Endometrium (tissue), 2 donors: ENCODE results near the gene PTPN13.
"Not testable (repeated sequence)": the region's sequence is repeated elsewhere in the genome, so short reads cannot be mapped to it uniquely, and the experiment has no call there.

Source experiments
- FAIRE-seq: peaks from 2 replicates; lab custom pipeline; 2012; peaks lifted over from hg19 to GRCh38; lab: Jason Lieb, UNC
- donor health status: control.
- donor health status: control.

The PTPN13 gene

DNA sequence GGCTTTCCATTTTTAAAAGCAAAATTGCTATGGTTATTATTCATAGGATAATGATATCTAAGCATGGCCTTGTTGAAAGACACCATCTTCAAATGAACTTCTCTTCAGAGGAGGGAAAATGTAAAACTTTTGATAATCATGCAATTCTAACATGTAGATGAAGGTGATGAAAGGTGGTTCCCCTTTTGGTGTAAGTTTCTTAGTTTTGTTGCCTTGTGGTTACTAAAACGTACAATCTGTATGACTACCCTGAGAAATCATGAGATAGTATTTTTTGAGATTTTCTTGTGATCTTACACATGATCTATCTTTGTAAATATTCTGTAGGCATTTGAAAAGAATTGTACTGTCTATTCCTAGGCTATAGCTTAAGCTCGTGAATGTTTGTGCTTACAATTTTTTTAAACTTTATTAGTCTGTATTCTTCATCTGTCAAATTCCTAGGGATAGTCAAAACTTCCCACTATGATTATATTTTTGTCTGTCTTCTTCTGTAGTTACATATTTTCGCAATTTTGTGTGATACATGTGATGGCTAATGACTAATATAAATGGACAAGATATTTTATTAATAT is 47.5 kb downstream of the PTPN13 start:
- FAIRE-seq = no peak

DNA sequence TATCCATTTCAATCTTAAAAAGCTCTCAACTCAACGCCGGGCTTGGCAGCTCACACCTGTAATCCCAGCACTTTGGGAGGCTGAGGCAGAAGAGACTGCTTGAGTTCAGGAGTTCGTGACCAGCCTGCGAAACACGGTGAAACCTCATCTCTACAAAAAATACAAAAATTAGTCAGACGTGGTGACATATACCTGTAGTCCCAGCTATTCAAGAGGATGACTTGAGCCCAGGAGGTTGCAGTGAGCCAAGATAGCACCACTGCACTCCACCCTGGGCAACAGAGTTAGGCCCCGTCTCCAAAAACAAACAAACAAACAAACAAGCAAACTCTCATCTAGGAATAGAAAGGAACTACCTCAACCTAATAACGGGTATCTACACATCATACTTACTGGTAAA is 50.8 kb downstream of the PTPN13 start:
- no peak for FAIRE-seq

- no peak for FAIRE-seq
Measured at GRCh38 chr4:86652332-86652932, 58.3 kb downstream of the PTPN13 start.

GRCh38 chr4:86653237-86653865 is 59.2 kb downstream of the PTPN13 start:
- FAIRE-seq = no peak

GRCh38 chr4:86656781-86657180 is 62.7 kb downstream of the PTPN13 start:
- not testable (repeated sequence) for FAIRE-seq

- no peak for FAIRE-seq
Measured at GRCh38 chr4:86657382-86657781, 63.3 kb downstream of the PTPN13 start.

DNA sequence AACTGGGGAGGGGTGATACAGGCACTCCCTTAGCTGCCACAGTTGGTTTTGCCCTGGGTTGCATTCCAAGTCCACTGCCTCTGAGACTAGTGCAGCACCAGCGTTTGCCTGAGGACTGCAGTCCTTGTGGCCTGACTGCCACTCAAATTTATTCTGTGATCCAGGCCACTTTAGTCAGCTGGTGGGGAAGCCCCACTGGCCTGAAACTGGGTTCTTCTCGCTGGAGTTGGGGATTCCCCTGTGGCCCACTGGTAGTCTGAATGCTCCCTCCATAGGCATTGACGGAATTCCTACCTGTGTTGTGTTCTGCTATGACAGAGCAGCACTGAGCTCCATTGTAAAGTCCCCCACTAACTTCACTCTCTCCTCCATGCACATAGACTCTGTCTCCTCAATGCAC is 63.8 kb downstream of the PTPN13 start:
- no peak for FAIRE-seq

GRCh38 chr4:86660401-86660800 is 66.3 kb downstream of the PTPN13 start:
- no peak for FAIRE-seq

DNA sequence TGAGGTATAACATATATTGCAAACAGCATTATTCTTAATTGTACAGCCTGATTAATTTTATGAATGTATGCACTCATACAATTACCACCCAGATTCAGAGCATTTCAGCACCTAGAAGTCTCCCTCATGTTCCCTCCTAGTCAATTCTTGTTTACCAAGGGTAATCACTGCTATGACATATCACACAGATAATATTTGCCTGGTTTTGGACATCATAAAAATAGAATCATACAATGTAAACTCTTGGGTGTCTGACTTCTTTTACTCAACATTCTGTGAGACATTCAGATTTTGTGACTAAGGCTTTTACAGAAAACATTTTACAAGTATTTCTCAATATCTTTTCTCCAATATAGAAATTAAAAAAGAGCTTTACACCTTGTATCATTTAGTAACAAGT is 66.9 kb downstream of the PTPN13 start:
- no peak for FAIRE-seq

GRCh38 chr4:86661418-86661817 is 67.3 kb downstream of the PTPN13 start:
- no peak for FAIRE-seq

DNA sequence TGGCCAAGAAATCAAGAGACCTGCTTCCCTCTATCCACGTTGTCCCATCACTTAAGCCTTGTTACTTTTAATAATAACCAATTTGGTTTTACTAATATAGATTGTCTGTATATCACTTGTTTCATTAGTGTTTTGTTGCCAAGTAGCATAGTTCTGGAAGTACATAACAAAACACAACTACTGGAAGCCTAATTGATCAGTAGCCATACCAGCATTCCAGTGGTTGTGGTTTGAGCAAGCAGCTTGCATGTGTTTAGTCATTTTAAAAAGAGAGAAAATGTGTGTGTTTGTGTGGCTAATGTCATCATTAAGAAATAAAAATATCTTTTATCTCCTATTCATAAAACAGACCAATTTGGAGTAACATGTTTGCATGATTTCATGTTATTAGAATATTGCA is 70.8 kb downstream of the PTPN13 start:
- FAIRE-seq = no peak

- no peak for FAIRE-seq
Measured at GRCh38 chr4:86670298-86670697, 76.2 kb downstream of the PTPN13 start.

DNA sequence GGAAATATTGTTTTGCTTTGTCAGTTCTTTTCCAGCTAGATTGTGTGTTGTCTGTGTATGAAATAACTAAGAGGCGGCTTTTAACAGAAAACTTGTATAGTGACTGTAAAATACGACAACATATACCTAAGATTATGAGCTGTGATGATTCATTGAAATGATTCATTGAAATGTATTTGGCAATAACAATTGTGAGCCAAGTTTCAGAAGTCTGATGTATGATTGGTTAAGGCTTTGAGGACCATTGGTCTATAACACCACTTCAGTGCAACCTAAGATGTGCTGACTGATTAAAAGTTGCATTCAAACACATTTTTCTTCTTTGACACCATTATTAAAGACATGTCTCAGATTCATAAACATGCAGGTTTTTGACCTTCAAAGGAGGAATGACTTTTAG is 76.6 kb downstream of the PTPN13 start:
- FAIRE-seq = no peak

DNA sequence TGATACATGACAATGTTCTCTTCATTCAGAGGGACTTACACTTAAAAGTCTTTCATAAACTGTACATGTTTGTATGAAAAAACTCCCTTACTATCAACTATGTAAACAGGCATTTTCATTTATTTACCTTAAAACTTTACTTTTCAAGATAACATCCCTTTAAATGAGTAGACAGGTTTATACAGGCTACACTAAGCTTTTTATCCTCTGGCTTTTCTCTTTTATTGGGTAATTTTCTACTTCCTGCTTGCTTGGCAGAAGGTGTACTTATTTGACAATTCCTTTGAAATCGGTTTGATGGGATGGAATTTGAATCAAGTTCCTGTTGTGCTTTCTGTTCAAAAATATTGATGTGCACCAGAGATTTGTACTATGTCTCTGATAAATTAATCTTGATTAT is 81.4 kb downstream of the PTPN13 start:
- no peak for FAIRE-seq

GRCh38 chr4:86678796-86679195 is 84.7 kb downstream of the PTPN13 start:
- FAIRE-seq = no peak

DNA sequence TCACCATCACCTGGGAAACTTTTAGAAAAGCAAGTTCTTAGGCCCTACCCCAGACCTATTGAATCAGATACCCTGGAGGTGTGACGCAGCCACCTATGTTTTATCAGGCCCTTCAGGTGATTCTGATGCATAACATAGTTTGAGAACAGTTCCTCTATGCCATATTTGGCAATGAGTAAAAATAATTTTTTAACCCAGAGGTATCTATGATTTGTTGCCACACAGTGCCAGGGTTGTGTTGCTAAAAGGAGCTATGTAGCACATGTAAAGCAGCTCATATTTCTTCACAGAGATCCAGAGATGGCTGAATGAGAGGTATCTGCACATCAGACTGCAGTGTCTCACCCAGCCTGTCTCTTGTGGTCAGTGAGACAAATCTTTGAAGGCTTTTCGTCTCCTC is 85.3 kb downstream of the PTPN13 start:
- no peak for FAIRE-seq

DNA sequence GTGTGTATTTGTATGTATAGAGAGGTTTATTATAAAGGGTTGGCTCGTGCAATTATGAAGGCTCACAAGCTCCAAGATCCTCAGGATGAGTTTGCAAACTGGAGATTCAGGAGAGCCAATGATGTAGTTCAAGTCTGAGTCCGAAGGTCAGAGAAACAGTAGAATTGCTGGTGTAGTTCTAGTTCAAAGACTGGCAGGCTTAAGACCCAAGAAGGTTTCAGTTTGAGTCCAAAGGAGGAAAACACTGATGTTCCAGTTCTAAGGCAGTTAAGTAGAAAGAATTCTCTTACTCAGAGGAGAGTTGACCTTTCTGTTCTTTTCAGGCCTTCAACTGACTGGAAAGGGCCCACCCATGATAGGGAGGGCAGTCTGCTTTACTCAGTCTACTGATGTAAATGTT is 89.1 kb downstream of the PTPN13 start:
- no peak for FAIRE-seq

DNA sequence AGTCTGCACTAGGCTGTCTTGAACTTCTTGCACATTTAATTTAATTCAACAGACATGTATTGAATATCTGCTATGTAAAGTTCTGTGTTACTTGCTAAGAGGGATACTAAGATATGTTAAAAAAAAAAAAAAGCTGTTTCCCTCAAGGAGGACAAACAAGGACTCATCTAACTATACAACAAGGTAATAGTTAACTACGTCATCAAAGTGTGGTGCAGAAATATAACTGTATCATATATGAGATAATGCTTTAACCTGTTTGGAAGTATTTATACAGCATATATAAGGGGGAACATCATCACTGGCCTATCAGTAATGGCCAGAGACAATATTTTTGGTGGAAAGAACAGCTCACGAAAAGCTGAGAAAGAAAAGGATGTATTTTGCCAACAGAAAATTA is 89.9 kb downstream of the PTPN13 start:
- FAIRE-seq = no peak

DNA sequence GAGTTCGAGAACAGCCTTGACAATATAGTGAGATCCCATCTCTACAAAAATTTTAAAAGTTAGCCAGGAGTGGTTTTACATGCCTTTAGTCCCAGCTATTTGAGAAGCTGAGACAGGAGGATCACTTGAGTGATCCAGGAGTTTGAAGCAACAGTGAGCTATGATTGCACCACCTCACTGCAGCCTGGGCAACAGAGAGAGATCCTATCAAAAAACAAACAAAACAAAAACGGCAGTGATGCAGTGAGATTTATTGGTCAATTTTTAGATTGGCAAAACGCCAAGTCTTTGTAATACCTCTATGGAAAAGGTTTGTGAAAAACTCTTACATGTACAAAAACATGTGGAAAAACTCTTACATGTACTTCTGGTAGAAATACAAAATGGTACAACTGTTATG is 91.3 kb downstream of the PTPN13 start:
- no peak for FAIRE-seq

- FAIRE-seq = no peak
Measured at GRCh38 chr4:86686741-86687140, 92.6 kb downstream of the PTPN13 start.

DNA sequence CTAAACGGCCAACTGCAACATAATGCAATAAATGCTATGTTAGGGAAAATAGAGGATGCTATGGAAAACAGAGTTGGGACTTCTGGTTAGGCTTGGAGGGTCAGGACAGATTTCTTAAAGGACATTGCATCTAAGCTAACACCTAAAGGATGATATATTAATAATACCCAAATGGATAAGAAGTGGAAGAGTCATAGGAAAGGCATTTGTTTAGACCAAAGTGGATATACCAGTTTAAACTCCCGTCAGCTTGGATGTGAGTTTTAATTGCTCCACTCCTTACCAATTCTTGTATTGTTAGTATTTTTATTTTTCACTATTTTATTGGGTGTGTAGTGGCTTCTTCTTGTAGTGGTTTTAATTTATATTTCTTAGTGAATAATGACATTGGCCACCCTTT is 93.9 kb downstream of the PTPN13 start:
- no peak for FAIRE-seq

- no peak for FAIRE-seq
Measured at GRCh38 chr4:86704601-86705000, 110.5 kb downstream of the PTPN13 start.

DNA sequence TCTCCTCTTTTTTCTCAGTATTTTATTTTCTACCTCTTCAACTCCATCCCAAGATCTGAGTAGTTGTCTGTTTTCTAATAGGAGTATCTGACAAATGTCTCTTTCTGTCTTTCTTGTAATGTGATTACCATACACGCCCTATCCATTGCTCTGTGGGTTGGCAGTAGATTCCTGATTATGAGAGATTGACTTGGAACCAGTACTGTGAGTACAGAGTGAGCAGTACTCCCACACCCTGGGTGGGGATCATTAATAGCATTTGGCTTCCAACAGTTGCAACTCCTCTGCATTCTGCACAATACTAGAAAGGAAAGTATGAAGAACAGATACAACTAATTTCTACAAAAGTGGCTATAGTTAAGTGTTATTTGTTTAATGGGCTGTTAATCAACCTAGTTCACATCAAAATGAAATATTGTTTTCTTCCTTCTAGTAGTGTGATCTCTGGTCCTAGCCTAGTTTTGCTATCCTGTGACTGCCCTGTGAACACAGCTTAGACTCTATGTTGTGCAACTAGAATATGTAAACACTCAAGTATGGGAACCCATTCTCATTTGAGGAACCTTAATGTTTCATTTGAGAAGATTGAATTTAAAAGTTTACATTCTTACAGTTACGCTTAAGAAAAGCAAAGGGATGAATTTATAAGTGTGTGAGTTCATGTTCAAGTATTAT is 112.9 kb downstream of the PTPN13 start:
- FAIRE-seq = peak; percentile 97

GRCh38 chr4:86717651-86718050 is 123.5 kb downstream of the PTPN13 start:
- no peak for FAIRE-seq
